GM18517 (cell line): ENCODE results near the gene MGAT5B.

Source experiments
- ATAC-seq: cut with Tn5 transposase; IDR thresholded peaks from one replicate; pipeline ENCODE4 v1.9.1; 2021; ENCODE audit warnings: mild to moderate bottlenecking, moderate library complexity; ENCODE audit not compliant: unreplicated experiment

The MGAT5B gene

GRCh38 chr17:76902476-76902875 is 34.3 kb downstream of the MGAT5B start:
- no peak for ATAC-seq

GRCh38 chr17:76903631-76904030 is 35.4 kb downstream of the MGAT5B start:
- no peak for ATAC-seq

GRCh38 chr17:76904116-76904515 is 35.9 kb downstream of the MGAT5B start:
- ATAC-seq, result no peak

GRCh38 chr17:76905036-76905435 is 36.8 kb downstream of the MGAT5B start:
- ATAC-seq, result no peak

GRCh38 chr17:76905836-76906235 is 37.6 kb downstream of the MGAT5B start:
- ATAC-seq, result no peak

GRCh38 chr17:76906463-76906862 is 38.3 kb downstream of the MGAT5B start:
- ATAC-seq, result no peak

GRCh38 chr17:76907352-76907751 is 39.1 kb downstream of the MGAT5B start:
- no peak for ATAC-seq

GRCh38 chr17:76909971-76910760 is 42.0 kb downstream of the MGAT5B start:
- no peak for ATAC-seq

- ATAC-seq, result no peak
Measured at GRCh38 chr17:76911299-76912017, 43.3 kb downstream of the MGAT5B start.

- ATAC-seq, result no peak
Measured at GRCh38 chr17:76912421-76913164, 44.4 kb downstream of the MGAT5B start.

- ATAC-seq, result no peak
Measured at GRCh38 chr17:76914937-76915336, 46.7 kb downstream of the MGAT5B start.

GRCh38 chr17:76915840-76916510 is 47.8 kb downstream of the MGAT5B start:
- ATAC-seq, result no peak

GRCh38 chr17:76917829-76918228 is 49.6 kb downstream of the MGAT5B start:
- ATAC-seq, result no peak

- no peak for ATAC-seq
Measured at GRCh38 chr17:76918811-76919210, 50.6 kb downstream of the MGAT5B start.

- ATAC-seq, result no peak
Measured at GRCh38 chr17:76920364-76921139, 52.3 kb downstream of the MGAT5B start.

- ATAC-seq, result no peak
Measured at GRCh38 chr17:76921340-76922036, 53.3 kb downstream of the MGAT5B start.

- ATAC-seq, result no peak
Measured at GRCh38 chr17:76922084-76922483, 53.9 kb downstream of the MGAT5B start.

GRCh38 chr17:76922967-76923366 is 54.8 kb downstream of the MGAT5B start:
- ATAC-seq, result no peak

- no peak for ATAC-seq
Measured at GRCh38 chr17:76923491-76923890, 55.3 kb downstream of the MGAT5B start.
